SK-N-MC (cell line): Measurements from ENCODE around the gene APMAP.

Experiments
- EZH2 ChIP-seq: fragments of 200-600 bp; sonication (generic); IDR thresholded peaks from one replicate; pipeline ENCODE4 v1.6.1; 2017; ENCODE audit warnings: antibody characterized with exemption
- POLR2AphosphoS5 ChIP-seq: IDR thresholded peaks from 2 replicates; pipeline ENCODE4 v1.6.1; 2012; ENCODE audit warnings: mild to moderate bottlenecking, low read depth, low read length, borderline replicate concordance

DNA sequence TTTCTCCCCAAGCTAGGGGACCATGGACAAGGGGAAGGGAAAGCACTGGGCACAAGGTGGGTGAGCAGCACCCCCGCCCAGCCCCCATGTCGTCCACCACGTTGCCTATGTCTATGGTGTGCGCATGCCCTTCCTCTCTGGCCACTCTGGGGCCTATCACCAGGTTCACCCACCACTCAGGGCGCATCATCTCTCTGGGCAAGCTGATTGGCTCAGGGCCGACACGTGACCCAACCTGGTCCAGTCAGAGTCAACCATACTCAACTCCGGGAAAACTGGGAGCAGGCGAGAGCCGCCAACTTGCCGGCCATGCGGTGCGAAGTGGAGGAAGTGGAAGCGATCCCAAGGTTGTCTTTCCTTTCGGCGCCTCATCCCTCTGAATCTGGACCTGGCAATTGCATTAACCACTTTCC lies 39.5 kb upstream of the APMAP start:
- no peak for TF ChIP-seq POLR2AphosphoS5
- TF ChIP-seq EZH2, result no peak
